Endothelial cell (in vitro differentiated cells): ENCODE results near the gene MLIP. TPM values are rescaled to one million over a fixed set of nuclear protein-coding genes. Genes with fewer than 3 reads are reported as not detected.

Source experiments
- DNase-seq: peaks from one replicate; pipeline ENCODE4 v3.0.0; 2021; ENCODE audit warnings: low spot score
- H3K27ac Mint-ChIP-seq: one replicate; pipeline ENCODE4 v1.8.0; 2021; ENCODE audit warnings: mixed read lengths, inconsistent platforms; ENCODE audit not compliant: unreplicated experiment
- H3K27me3 Mint-ChIP-seq: one replicate; pipeline ENCODE4 v1.8.0; 2021; ENCODE audit warnings: mild to moderate bottlenecking, moderate library complexity, mixed read lengths, inconsistent platforms; ENCODE audit not compliant: unreplicated experiment
- H3K36me3 Mint-ChIP-seq: one replicate; pipeline ENCODE4 v1.8.0; 2021; ENCODE audit warnings: mild to moderate bottlenecking, low read depth, mixed read lengths, inconsistent platforms; ENCODE audit not compliant: unreplicated experiment
- H3K4me1 Mint-ChIP-seq: one replicate; pipeline ENCODE4 v1.8.0; 2021; ENCODE audit warnings: mild to moderate bottlenecking, mixed read lengths, inconsistent platforms; ENCODE audit not compliant: unreplicated experiment
- H3K4me3 Mint-ChIP-seq: one replicate; pipeline ENCODE4 v1.8.0; 2021; ENCODE audit warnings: mild to moderate bottlenecking, mixed read lengths, inconsistent platforms; ENCODE audit not compliant: unreplicated experiment
- H3K9me3 Mint-ChIP-seq: one replicate; pipeline ENCODE4 v1.8.0; 2021; ENCODE audit warnings: mixed read lengths, inconsistent platforms; ENCODE audit not compliant: unreplicated experiment
- CTCF ChIP-seq: fragments of 200-600 bp; sonication (generic); IDR thresholded peaks from one replicate; pipeline ENCODE4 v1.5.0; 2021; ENCODE audit warnings: antibody characterized with exemption; ENCODE audit not compliant: unreplicated experiment
- total RNA-seq: library from RNA; stranded (reverse); fragmentation: NEBNext Ultra II Directional; extraction: Animal tissue kit (Norgen Biotek cat#: 25700); gene quantifications from one replicate; pipeline ENCODE4 v1.2.1, GENCODE V29; 2021; ENCODE audit not compliant: unreplicated experiment

Gene MLIP
- total RNA-seq, 1 donor from 2014 or later, result not detected

DNA sequence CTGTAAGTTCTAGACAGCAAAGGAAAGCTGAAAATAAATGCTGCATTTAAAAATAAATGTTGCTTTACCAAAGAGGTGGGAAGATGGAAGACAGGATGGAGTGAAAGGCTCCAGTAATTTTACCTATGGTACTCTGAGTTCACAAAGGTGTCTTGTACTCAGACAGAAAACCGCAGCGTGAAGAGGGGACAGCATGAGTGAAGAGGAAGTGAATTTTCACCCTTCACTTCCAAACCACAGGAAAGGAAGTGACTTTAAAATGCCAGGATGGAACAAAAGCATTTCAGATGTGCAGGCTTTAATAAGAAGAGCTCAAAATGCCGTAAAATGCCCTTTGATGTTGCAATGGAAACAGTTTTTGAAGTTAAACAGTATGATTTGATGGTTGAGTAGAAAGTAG, 105.8 kb downstream of the MLIP start:
- Mint-ChIP-seq H3K27me3 (peaks cover 1% of the 10 kb centered on the region), H3K4me3 (no peak overlapping the region), H3K9me3 (no peaks in the 10 kb centered on the region), H3K4me1 (peaks cover 5% of the 10 kb centered on the region), H3K27ac (no peak overlapping the region), H3K36me3 (no peaks in the 10 kb centered on the region)
- no peak for TF ChIP-seq CTCF
- DNase-seq, result no peak

GRCh38 chr6:54222217-54222616, 111.0 kb downstream of the MLIP start:
- H3K27ac Mint-ChIP-seq, result no peak overlapping the region
- no peaks in the 10 kb centered on the region for H3K4me1 Mint-ChIP-seq
- DNase-seq, result no peak
- no peaks in the 10 kb centered on the region for H3K36me3 Mint-ChIP-seq
- peaks cover 1% of the 10 kb centered on the region for H3K27me3 Mint-ChIP-seq
- H3K4me3 Mint-ChIP-seq, result no peak overlapping the region
- no peak for TF ChIP-seq CTCF
- H3K9me3 Mint-ChIP-seq, result no peaks in the 10 kb centered on the region

- H3K27ac Mint-ChIP-seq, result no peak overlapping the region
- H3K36me3 Mint-ChIP-seq, result no peaks in the 10 kb centered on the region
- H3K4me1 Mint-ChIP-seq, result no peaks in the 10 kb centered on the region
- H3K4me3 Mint-ChIP-seq, result no peak overlapping the region
- H3K9me3 Mint-ChIP-seq, result no peaks in the 10 kb centered on the region
- no peaks in the 10 kb centered on the region for H3K27me3 Mint-ChIP-seq
- no peak for DNase-seq
- no peak for TF ChIP-seq CTCF
These were observed 121.5 kb downstream of the MLIP start for GRCh38 chr6:54232703-54233102.

DNA sequence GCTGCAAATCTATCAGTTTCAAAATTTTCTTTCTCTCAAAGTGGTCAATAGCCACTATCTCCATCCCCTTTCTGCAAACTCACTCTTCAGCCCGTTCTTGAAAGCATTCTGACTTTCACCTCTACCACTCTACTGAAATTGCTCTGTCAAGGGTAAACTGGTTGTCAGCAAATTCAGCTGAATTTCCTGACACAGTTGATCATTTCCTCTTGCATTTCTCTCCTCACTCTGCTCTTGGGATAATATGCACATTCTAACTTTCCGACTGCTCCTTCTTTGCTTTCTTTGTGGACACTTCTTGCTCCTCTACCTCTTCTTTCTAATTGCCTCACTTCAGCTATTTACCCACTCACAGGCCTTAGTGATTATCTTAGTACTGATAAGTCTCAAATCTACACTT, 123.3 kb downstream of the MLIP start:
- Mint-ChIP-seq H3K4me3 (no peak overlapping the region), H3K4me1 (no peaks in the 10 kb centered on the region), H3K36me3 (no peaks in the 10 kb centered on the region), H3K27me3 (no peaks in the 10 kb centered on the region), H3K27ac (no peak overlapping the region), H3K9me3 (no peaks in the 10 kb centered on the region)
- no peak for DNase-seq
- TF ChIP-seq CTCF, result no peak

DNA sequence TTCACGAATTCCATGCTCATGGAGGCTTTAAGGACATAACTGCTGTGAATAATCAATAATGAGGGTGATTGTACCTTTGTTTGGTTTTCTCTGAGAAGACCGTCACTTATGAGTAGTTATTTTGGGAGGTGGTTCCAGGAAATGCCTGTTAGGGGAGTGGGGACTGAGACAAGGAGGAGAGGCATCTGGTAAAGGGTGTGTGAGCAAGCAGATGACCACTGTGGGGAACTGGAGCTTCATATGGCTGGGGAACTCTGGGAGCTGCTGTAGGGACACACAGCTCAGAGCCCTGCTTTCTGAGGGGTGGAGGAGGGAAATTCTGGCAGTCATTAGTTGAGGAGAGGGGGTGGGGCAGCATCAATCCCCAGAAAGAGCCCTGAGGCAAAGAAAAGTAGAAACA, 125.7 kb downstream of the MLIP start:
- no peaks in the 10 kb centered on the region for H3K9me3 Mint-ChIP-seq

More for the DNA sequence above, 125.7 kb downstream of the MLIP start:
- Mint-ChIP-seq H3K27me3 (no peaks in the 10 kb centered on the region), H3K4me3 (no peak overlapping the region), H3K27ac (no peak overlapping the region), H3K36me3 (no peaks in the 10 kb centered on the region), H3K4me1 (no peaks in the 10 kb centered on the region)
- no peak for TF ChIP-seq CTCF
- no peak for DNase-seq
